LNCAP (cell line): ENCODE data around the gene ZFP3.

ENCODE experiments used
- TF ChIP-seq, protein P1 (sequence below): fragments of 450-650 bp; IDR thresholded peaks from 2 replicates; pipeline ENCODE4 v1.5.1; 2017; ENCODE audit warnings: mild to moderate bottlenecking

Gene ZFP3

DNA sequence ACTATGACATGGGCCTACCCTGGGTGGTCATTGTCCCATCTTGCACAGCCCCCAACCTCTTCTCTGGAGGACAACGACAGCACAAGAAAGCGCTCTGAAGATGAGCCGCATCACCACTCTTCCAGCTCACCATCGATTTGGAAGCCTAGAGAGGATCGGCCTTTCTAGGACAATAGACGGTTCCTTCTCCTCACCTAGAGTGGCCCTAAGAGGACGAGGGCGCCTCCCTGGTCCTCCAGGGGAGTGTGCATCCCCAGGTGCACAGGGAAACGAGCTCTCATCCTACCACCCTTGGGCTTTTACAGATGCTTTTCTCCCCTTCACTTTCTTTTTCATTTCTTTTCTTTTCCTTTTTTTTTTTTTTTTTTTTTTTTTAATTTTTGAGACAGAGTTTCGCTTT is 22.7 kb upstream of the ZFP3 start:
- TF ChIP-seq, protein P1, sequence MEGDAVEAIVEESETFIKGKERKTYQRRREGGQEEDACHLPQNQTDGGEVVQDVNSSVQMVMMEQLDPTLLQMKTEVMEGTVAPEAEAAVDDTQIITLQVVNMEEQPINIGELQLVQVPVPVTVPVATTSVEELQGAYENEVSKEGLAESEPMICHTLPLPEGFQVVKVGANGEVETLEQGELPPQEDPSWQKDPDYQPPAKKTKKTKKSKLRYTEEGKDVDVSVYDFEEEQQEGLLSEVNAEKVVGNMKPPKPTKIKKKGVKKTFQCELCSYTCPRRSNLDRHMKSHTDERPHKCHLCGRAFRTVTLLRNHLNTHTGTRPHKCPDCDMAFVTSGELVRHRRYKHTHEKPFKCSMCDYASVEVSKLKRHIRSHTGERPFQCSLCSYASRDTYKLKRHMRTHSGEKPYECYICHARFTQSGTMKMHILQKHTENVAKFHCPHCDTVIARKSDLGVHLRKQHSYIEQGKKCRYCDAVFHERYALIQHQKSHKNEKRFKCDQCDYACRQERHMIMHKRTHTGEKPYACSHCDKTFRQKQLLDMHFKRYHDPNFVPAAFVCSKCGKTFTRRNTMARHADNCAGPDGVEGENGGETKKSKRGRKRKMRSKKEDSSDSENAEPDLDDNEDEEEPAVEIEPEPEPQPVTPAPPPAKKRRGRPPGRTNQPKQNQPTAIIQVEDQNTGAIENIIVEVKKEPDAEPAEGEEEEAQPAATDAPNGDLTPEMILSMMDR: no peak

DNA sequence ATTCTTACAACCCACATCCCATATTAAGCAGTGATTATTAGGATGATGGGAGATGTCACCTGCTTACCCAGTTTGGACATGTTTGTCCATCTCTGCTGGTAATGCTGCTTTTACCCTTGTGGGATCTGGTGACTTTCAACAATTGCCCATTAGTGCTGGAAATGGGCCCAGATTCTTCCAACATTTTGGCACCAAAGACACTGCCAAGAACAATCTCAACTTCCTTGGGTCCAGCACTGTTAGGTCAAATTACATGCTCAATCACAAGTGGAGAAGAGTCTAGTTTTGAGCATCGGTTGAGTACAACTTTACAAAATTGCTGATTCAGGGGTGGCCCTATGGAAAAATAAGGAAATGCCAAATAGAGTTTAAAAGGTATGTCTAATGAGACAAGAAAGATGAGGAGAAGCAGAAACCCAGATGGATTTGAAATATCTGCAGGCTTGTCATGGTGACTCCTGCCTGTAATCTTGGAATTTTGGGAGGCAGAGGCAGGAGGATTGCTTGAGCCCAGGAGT is 13.0 kb upstream of the ZFP3 start:
- TF ChIP-seq, protein P1: no peak

DNA sequence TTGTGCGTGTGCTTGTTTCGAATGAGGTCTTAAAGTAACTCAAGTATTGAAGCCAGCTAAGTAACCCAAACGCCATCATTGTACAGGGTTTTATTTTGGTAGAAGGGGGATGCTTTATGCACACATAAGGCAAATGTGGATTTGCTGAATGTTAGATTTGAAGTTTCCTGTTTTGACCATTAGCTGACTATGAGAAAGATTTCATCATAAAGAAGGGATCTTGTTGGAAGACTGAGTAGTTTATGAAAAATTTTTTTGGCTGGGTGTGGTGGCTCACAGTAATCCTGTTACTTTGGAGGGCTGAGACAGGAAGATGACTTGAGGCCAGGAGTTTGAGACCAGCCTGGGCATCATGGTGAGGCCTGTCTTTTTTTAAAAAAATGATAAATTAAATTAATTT is 10.0 kb upstream of the ZFP3 start:
- TF ChIP-seq, protein P1: no peak

DNA sequence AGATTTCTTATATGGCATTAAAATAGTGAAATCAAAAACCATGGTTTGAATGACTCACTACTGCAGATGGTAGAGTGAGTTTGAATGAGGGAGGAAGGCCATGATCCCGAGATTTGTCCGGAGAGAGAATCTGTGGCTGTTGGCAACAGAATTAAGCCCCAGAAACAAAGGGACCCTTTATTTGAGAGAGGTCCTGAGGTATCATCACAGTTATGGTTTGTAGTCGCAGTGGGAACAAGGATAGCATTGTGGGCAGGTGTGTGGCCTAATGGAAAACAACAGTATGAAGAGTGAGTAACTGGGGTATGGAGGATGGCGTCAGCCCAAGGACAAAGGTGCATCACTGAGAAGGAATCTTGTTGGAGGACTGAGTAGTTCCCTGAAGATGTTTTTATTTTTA is 8.5 kb upstream of the ZFP3 start:
- TF ChIP-seq, protein P1: no peak

DNA sequence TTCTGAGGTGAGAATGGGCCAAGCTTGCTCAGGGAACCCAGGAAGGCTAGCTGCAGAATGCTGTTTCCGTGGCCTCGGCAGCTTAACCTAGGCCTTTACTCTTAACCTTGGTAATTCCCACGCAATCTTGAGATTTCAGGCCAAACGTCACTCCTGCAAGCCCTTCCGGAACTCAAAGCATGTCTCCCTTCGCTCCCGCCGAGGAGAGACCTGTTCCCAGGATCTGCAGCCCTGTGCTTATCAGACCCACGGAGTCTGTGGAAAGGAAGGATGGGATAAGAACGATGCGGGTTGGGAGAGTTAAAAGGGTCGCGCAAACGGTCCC is 524 bp upstream of the ZFP3 start:
- TF ChIP-seq, protein P1: no peak

DNA sequence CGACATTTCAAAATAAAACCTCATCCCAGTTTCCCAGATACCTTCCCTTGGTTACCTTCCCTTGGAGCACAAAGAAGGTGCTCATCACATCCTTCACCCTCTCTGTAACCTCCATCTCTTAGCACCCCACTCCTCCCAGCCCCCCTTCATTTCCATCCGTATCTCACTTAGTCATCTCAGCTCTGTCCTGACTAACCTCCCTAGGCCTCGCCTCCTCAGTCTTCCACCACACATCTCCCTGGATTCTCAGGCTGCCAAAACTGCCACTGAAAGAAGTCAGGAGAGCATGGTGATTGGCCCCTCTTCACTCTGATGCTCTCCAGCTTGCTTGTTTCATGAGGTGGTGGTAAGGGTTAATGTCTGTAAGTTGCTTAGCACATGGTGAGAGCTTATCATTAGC is 2.3 kb downstream of the ZFP3 start:
- TF ChIP-seq, protein P1: no peak

DNA sequence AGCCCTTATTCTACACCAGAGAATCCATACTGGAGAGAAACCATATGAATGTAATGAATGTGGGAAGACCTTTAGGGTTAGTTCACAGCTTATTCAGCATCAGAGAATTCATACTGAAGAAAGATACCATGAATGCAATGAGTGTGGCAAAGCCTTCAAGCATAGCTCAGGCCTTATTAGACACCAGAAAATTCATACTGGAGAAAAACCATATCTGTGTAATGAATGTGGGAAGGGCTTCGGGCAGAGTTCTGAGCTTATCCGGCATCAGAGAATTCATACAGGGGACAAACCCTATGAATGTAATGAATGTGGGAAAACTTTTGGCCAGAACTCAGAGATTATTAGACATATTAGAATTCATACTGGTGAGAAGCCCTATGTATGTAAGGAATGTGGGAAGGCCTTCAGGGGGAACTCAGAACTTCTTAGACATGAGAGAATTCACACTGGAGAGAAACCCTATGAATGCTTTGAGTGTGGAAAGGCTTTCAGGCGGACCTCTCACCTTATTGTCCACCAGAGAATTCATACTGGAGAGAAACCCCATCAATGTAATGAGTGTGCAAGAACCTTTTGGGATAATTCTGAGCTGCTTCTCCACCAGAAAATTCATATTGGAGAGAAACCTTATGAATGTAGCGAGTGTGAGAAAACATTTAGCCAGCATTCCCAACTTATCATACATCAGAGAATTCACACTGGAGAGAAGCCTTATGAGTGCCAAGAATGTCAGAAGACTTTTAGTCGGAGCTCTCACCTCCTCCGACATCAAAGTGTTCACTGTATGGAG is 14.1 kb downstream of the ZFP3 start:
- TF ChIP-seq, protein P1: no peak

DNA sequence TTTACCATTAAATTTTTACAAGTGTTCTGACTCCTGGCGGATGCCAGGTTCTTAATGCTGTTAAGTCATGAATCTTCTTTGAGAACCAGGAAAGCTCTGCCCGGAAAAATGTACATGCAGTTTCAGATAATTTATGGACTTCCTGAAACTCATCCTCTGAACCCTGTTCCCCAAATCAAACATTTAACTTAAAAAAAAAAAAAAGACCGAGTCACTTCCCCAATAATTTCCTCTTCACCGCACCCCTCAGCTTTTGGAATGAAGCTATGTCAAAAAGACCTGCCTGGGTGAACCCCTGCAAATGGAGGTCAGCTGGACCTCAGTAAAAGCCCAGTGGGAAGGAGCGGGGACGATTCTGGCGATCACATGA is 18.4 kb downstream of the ZFP3 start:
- TF ChIP-seq, protein P1: no peak
